COLO829 (cell line): ENCODE results near the gene DGKI.

Experiments
- DNase-seq: peaks from one replicate; pipeline ENCODE4 v3.0.0; 2012; ENCODE audit warnings: low spot score

DGKI gene

DNA sequence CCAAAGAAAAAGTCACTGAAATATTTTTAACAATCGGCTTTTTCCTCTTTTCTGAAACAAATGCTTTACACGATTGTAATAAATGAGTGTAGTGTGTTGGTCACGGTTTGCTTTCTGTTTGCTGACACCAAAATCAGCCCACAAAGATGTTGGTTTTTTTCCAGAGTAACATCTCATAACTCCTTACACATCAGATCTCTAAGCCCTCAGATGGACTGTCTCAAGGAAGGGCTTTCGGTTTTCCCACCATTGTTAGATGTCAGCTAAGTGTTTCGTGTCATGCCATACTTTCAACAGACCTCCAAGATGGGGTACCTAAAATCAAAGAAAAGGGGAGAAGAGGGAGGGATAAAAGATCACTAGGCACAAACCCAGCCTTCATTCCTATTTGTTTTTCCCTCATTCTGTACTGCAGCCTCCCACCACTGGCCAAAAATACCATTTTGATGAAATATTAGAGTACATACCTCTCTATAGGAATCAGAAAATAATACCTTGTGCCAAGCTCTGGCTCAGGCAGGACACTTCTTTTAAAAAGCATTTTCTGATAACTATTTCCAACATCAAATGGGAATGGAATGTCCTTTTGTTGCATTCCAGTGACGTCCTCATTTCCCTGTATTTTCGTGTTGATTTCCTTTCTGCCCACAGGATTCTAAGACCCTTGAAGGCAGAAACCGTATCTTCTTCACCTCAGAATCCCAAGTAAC lies 159.1 kb downstream of the DGKI start:
- no peak for DNase-seq

DNA sequence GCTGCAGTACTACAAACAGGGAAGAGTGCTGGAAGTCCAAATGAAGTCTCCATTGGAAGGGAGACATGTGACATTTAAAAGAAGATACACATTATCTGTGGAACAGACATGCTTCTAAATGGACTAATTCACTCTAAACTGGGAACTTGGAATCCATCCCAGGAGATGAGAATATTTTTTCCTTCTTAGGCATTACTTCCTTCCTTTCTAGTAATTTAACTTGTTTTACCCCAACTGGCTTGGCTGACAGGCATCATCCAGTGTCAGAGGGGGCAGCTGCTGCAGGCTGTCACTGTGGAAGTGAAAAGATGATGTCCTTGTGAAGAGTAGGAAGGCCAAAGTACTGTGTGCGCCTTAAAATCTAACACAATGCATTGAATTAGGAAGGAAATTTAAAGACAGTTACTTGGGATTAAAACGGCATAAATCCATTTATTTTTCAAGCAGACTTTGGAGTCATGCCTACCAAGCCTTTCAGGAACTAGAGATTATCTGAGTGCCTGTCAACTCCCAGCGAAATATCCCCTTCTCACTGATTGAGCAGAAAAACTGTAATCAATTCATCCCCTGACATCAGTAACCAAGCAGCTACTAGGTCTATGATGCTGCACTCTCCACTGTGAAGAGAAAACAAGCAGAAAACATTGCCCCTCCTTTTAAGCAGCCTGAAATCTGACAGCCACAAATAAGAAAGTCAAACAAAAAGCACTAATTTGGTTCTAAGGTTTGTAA lies 161.2 kb downstream of the DGKI start:
- no peak for DNase-seq

DNA sequence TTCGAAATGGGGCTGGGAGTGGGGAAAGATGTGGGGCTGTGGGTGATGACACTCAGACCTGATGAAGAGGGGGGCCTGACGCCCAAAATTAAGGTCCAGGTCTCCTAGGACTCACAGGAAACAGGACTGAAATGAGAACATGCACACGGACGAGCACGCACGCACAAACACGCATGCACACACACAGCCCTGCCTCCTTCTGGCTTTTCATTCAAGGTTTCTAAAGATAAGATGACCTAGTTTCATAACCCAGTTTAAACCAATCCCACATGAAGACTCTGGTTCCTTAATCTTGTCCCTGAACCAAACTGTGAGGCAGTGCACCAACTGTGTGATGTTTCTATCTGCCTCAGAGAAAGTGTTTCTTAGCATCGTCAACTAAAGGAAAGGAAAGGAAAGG lies 162.0 kb downstream of the DGKI start:
- DNase-seq = no peak

DNA sequence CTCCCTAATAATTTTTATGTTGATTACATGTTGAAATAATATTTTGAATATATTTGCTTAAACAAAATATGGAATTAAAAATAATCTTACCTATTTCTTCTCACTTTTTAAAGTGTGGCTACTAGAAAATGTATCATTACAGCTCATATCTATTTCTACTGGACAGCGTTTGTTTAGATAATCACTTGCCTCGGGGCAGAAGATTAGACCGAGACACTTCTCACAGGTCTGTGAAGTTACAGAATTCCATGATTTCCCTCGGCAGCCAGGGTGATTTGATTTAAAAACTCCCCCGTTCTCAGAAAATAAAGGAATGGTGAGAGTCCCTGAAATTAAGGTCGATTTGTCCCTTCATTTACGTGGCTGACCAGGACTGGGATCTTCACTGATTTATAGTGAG lies 162.5 kb downstream of the DGKI start:
- DNase-seq = no peak

DNA sequence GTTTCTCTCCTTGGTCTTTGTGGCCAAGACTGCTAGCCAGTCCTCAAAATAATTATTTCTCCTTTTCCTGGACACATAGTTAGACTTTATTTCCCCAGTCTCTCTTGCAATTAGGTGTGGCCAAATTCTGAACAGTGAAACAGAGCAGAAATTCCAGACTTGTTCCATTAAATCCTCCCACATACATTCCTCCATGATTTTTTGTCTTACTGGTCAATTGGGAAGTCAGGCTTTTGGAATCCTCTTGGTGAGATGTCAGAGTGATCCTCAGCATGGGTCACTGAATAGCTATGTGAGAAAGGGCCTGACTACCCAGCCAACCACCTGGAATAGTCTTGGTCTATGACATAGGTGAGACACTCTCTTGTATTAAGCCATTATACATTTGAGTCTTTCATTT lies 164.2 kb downstream of the DGKI start:
- DNase-seq = no peak

DNA sequence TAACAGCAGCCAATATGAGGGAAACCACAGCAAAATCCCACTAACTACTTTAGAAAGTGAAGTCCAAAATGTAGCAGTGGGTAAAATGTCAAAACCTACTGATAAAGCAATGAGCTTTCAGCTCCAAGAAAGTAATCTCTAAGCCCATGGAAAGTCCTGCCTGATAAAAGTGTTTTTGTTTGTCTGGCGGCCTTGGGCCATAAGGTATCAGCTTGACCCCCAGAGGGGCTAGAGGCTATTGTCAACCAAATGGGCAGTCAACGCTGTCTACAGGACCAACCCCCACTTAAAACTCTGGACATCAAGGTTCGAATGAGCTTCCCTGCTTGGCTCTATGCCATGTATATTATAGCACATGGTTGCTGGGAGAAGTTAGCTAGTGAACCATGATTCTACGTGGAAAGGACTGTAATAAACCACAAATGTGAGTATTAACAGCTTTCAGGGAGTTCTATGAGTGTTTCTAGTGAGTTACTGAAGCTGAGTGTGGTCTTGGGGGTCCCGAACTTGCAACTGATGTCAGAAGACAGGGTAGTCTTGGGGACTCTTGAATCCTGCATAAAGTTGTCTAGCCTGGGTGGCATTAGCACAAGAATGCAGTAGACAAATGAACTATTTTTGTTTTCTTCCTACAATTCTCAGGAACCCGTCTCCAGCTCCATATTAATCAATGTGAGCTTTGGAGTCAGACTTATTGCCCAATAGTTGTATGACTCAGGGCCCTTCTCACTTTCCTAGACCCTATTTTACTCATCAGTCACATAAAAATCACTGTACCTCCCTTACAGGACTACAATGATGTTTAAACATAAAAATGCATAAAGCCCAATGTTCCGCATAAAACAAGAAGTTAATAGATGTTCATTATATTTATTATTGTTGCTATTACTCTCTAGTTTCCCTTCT lies 164.9 kb downstream of the DGKI start:
- DNase-seq = peak; percentile 66

DNA sequence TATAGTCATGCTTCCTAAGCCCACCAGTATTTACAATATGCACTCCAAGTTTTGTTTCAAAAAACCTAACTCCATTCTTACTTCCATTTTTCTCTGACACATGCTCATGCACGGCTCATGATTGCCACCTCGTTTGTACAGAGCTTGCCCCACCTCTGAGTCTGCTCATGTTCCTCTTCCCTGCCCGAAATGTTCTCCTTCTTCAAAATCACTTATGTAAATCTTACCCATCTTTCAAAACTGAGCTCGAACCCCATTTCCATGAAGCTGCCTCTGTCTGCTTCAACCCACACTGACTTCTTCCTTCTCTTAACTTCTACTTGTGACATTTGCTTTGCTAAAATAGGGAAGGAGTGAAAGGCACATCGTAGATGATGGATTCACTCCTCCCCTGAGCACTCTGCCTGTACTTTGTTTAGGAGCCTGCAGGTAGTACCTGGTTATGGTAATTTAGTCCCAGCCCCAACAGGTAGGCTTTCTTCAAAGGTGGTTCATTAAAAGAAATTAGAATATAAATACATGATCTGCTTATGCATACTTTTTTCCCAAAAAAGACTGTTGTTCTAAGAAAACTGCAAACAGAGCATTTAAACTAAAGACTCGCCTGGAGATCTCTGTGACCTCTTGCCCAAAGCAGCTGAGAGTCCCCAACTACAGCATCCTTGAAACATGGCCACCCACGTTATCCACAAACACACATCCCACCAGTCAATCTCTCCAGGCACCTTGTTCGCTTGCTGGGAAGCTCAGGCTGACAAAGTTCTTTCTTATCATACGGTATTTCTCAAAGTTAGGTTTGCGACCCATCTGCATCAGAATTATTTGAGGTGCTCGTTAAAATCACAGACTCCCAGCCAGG lies 172.0 kb downstream of the DGKI start:
- no peak for DNase-seq

DNA sequence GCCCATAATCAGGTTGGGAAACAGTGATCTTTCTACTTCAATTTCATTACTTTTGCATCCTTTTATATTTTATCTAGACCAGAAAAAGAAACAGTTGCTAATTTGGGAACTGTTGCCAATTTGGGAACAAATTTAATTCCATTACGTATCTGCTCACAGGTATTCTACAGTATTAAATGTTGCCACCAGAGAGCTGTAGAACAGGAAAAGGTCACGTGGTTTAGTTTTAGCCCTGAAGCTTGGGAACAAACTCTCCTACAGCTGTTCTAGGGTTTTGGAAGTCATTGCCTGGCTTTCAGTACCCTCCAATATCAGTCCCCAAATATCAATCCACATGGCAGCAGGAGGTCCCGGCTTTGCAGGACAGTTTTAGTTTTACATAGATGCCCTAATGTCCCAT lies 172.7 kb downstream of the DGKI start:
- DNase-seq = no peak

DNA sequence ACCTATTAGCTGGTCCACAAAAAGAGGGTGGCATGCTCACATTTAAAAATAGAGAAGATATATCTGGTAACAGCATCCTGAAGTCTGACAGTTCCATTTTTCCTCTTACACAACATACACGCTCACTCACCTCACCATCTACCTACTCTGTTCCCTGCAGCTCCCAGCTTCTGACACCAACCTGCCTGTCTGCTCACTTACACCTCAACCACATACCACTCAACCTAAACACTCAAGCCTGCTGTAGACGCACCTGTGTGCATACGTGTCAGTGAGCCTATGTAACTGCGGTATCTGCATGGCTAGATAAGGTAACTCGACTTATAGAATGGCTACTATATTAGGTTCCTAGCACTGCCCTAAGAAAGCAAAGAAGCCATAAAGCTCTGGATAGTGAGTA lies 174.9 kb downstream of the DGKI start:
- DNase-seq = no peak

DNA sequence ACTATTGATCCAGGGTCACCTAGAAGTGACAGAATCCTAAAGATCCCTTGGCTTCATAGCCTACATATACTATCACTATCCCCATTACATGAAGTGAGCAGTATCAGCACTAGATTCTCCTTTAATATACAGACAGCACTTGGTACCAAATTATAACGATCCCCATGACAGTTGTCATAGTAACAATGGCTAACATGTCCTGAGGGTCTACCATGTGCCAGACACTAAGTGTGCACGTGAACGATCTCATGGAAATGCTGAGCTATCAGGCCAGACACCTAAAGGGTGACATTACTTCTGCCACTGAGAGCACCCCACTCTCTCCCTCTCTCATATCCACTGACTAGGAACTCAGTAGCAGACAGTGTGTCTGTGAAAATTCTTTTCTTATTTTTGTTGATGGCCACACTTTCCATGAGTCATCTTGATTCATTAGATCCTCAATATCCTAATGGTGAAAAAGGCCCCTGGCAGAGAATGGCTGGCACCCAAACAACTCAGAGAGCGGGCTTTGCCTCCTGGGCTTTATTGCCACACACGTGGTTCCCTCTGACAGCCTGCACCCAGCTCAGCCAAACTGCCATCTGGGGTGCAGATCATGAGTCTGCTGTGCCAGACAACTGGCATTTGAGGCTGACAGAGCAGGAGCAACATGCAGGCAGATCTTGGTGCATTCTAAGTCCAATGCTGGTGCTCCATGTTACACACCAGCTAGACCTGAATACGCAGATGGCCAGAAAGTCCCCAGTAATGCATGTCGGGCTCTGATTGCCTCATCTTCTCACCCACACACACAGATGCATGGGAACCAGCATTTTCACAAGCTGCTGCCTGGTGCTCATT lies 176.3 kb downstream of the DGKI start:
- no peak for DNase-seq

DNA sequence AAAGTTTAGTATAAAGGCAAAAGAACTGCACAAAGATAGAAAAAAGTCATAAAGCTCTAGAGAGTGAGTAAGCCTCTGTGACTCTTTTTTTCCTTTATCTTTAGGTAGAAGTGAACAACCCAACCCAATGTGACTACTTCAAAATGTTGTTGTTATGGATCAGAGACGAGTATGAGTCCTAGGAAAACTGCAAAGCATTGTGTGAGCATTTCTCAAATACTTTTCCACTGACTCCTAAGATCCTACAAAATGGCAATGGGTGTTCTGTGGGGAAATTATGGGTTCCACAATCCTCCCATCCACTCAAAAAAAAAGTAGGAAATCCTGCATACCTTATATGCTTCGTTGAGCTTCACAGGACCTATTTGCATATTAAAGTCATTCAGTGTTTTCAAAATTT lies 177.1 kb downstream of the DGKI start:
- no peak for DNase-seq

DNA sequence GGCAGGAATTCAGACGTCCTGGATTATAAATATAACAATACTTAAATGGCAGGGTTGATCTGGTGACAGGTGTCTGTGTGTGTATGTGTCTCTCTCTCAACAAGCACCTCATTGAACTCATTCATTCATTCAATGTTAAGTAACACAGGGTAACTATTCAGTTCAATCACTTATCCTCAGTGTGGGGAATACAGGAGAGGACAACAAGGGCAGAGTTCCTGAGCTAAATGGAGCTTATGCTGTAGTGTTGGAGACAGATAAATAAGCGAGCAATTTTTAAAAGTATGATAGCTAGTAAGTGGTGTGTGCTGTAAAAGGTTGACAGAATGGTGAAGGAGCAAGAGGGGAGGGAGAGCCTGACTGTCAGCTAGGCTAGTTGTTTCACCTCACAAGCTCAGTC lies 178.4 kb downstream of the DGKI start:
- DNase-seq = no peak

DNA sequence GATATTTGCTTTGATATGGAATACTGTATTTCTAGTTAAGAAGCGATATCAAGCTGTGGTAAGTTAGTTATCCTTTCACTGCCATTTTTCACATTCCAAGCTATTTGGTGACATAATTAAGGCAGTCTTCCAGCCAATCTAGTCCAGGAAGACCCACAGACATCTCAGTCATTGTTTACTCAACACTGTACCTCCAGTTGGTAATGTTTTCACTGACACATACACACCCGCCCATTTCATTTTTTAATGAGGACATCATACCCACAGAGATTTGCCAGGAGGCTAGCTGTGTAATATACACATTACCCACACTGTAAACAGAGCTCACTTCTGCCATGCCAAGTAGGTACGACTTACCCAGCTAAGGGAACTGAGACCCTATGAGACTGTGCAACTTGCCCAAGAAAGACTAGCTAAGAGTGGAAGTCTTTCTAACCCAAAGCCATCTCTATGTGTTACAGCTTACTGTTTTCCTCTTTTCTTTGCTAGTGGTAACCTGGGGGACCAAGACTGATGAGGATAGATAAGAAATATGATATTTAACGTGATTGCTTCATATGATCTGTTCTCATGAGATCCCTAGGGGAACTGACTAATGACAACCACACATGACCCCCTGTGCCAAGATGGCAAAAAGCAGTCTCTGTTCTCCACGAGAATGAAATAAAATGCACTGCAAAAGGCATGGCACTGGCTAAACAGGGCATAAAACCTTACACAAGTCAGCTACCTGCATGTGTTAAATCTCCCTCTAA lies 179.0 kb downstream of the DGKI start:
- DNase-seq = no peak

DNA sequence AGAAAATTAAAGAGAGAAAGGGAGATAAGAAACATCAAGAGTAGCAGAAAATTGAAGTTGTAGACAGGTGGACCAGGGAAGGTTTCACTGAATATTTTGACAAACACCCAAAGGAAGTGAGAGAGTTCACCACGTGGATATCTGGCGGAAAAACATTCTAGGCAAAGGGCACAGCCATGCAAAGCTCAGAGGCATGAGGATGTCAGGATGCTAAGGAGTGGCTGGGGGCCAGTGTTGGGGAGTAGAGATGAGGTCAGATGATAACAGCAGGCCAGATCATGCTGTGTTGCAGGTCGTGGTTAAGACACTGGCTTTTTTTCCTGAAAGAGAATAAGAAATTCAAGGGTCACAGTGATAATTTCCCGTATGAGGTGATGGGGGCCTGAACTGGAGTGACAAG lies 181.9 kb downstream of the DGKI start:
- DNase-seq = no peak

DNA sequence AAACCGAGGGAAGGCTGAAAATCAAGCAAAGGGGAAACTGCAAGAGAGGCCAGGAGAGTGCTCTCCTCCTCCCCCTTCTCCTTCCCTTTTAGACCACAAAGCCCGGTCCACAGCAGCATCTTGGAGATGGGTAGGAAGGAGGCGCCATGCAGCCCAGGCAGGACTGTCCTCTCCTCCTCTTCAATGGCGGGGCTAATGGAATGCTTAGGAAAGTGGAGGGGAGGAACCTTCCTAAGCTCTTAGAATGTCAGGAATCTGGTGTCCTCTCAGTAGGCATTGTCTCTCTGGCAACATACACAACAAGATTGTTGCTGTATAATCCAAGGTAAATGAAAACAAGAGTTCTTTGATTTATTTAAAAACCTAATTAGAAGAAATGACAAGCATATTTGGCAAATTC lies 185.1 kb downstream of the DGKI start:
- no peak for DNase-seq

DNA sequence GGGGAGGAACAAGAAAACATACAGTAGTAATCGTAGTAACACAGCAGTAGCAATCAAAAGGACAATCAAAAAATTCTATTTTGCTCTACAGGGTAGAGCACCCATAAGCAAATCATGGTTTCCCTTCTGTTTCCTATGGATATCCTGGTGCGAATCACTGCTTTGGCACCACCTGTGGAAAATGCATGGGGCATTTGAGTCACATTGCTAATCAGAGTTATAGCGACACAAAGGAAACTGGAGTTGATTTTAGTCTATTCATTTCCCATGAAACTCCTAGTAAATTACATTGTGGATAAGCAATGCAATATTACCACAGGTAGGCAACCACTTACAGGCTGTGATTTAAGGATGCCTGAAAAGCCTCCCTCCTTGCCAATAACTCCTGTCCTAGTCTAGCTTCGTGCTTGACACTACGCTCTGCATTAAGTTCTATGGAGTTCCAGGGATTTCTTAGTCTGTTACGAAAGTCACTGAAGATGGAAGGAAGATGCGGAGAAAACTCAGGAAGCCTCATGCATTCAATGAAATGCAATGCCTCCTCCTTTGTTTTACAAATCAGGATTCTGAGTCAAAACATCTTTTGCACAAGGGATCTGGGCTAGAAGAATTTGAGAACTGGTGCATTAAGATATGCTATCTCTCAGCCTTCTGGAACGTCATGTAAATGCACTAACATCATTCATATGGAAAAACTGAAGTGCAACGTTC lies 188.4 kb downstream of the DGKI start:
- no peak for DNase-seq

DNA sequence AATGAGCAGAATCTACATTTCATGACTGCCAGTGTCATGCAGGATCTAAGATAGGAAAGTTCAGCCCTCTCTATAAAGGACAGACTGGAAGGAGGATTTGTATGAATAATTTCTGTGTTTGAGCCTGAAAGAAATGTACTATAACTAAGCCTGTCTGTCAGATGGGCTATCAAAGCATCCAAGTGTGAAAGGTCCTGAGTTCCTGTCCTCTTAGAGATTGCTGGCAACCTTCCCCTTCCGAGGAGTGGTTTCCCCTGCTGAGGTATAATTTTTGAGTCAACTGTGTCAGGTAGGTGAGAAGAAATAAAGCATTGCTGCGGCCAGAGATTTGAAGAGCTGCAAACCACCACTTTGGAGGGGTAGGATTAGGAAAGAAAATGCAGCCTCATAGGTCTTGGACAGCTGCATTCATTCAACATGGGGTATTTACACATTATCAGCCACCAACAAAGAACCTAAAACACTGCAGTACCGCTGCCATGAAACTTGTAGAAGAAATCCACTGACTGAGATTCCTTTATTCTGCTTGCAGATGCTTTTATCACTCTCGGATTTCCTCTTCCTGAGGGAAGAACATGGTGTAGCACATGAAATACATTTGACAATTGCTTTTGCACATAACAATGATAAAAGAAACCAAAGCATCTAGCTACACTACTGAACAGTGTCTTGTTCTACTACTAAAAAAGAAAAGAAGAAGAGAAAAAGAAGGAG lies 189.1 kb downstream of the DGKI start:
- no peak for DNase-seq

DNA sequence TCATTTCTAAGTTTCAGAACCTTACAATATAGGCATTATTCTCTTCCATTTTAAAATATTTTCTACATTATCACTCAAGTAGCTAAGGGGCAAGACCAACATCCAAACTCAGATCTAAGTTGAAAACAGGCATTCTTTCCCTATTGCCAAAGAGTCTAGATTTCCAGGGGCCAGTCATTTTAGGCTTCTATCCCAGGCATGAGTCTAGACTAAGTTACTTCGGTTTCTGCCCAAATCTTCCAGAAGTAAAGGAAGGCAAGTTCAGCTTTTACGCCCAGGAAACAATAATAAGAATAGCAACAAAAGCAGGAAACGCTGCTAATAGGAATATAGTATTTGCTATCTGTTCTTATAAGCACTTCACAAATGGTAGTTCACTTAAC lies 189.9 kb downstream of the DGKI start:
- DNase-seq = no peak
